Measurements from ENCODE around the gene KLC1. TPM values are rescaled to one million over a fixed set of nuclear protein-coding genes. Genes with fewer than 3 reads are reported as not detected.

KLC1 gene
- total RNA-seq, 1 donor from 2014 or later = 163 TPM

GRCh38 chr14:103749860-103750259 lies 120.8 kb downstream of the KLC1 start:
- Mint-ChIP-seq H3K4me1 (no peaks in the 10 kb centered on the region), H3K9me3 (no peaks in the 10 kb centered on the region), H3K4me3 (no peak overlapping the region), H3K36me3 (peaks cover 13% of the 10 kb centered on the region), H3K27me3 (ENCODE audit: low read depth) (no peaks in the 10 kb centered on the region), H3K27ac (no peak overlapping the region)
- TF ChIP-seq CTCF (IDR thresholded peaks at IDR 0.05; ENCODE audit: unreplicated experiment) = no peak
- DNase-seq (ENCODE audit: low spot score in 2 of 2, unreplicated experiment in 2 of 2) = no peak

Other genes starting within 250 kb of the KLC1 start
- 122 to 125 TPM (median 125 TPM) in 3 replicates for gene MARK3, start 243.8 kb upstream of the KLC1 start, total RNA-seq
- gene CKB, start 106.4 kb upstream of the KLC1 start, total RNA-seq = 50.6 to 56.7 TPM (median 53.3 TPM) in 3 replicates
- gene TRMT61A, start 100.0 kb upstream of the KLC1 start, total RNA-seq = 8.7 to 9.5 TPM (median 9.5 TPM) in 3 replicates
- gene BAG5, start 66.6 kb upstream of the KLC1 start, total RNA-seq = 21.8 to 23.5 TPM (median 22.2 TPM) in 3 replicates
- gene COA8, start 66.3 kb upstream of the KLC1 start, total RNA-seq = 35.4 to 38.8 TPM (median 36.0 TPM) in 3 replicates
- gene XRCC3, start 86.2 kb downstream of the KLC1 start, total RNA-seq = 17.0 to 19.7 TPM (median 19.2 TPM) in 3 replicates
- 32.9 to 40.2 TPM (median 37.3 TPM) in 3 replicates for gene ZFYVE21, start 86.6 kb downstream of the KLC1 start, total RNA-seq
- gene PPP1R13B, start 218.4 kb downstream of the KLC1 start, total RNA-seq = 44.5 to 53.0 TPM (median 49.1 TPM) in 3 replicates

Measured in mesothelial cell of epicardium (in vitro differentiated cells).